DOHH2 (cell line): Measurements from ENCODE around the gene RAB20.

Source experiments
- EZH2phosphoT487 ChIP-seq: fragments of 200-600 bp; sonication (generic); IDR thresholded peaks from 2 replicates; pipeline ENCODE4 v1.6.1; 2017; ENCODE audit warnings: borderline replicate concordance, mild to moderate bottlenecking, antibody characterized with exemption, low read length, moderate library complexity, mixed read lengths
- TF ChIP-seq, protein P1 (sequence below): fragments of 200-600 bp; sonication (generic); IDR thresholded peaks from one replicate; pipeline ENCODE4 v1.5.1; 2014; ENCODE audit warnings: antibody characterized with exemption, mild to moderate bottlenecking, low read depth, low read length; ENCODE audit not compliant: poor library complexity, severe bottlenecking

- TF ChIP-seq, protein P1, sequence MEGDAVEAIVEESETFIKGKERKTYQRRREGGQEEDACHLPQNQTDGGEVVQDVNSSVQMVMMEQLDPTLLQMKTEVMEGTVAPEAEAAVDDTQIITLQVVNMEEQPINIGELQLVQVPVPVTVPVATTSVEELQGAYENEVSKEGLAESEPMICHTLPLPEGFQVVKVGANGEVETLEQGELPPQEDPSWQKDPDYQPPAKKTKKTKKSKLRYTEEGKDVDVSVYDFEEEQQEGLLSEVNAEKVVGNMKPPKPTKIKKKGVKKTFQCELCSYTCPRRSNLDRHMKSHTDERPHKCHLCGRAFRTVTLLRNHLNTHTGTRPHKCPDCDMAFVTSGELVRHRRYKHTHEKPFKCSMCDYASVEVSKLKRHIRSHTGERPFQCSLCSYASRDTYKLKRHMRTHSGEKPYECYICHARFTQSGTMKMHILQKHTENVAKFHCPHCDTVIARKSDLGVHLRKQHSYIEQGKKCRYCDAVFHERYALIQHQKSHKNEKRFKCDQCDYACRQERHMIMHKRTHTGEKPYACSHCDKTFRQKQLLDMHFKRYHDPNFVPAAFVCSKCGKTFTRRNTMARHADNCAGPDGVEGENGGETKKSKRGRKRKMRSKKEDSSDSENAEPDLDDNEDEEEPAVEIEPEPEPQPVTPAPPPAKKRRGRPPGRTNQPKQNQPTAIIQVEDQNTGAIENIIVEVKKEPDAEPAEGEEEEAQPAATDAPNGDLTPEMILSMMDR: no peak
- TF ChIP-seq EZH2phosphoT487: no peak
These were observed 53.7 kb downstream of the RAB20 start for GRCh38 chr13:110507678-110508381.
